Measurements from ENCODE around the gene C10orf120.

DNA sequence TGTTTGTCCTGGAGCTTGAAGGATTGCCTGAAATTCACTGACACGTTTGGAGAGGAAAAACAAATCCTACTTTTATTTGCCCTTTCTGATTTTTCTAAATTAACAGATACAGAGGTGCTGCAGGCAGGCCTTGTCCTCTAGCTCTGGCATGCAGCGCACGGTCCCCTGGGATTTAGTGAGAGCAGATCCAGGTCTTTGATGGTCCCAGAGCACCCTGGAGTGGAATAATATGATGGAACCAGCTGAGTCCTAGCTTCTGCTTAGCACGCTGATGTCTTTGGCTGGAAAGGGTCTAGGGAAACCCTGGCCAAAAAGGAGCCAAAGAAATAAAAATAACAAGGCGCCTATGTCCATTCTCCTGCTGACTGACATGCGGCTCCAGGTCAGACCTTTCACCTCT, 40.5 kb downstream of the C10orf120 start:
- TF ChIP-seq, protein P1, sequence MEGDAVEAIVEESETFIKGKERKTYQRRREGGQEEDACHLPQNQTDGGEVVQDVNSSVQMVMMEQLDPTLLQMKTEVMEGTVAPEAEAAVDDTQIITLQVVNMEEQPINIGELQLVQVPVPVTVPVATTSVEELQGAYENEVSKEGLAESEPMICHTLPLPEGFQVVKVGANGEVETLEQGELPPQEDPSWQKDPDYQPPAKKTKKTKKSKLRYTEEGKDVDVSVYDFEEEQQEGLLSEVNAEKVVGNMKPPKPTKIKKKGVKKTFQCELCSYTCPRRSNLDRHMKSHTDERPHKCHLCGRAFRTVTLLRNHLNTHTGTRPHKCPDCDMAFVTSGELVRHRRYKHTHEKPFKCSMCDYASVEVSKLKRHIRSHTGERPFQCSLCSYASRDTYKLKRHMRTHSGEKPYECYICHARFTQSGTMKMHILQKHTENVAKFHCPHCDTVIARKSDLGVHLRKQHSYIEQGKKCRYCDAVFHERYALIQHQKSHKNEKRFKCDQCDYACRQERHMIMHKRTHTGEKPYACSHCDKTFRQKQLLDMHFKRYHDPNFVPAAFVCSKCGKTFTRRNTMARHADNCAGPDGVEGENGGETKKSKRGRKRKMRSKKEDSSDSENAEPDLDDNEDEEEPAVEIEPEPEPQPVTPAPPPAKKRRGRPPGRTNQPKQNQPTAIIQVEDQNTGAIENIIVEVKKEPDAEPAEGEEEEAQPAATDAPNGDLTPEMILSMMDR (IDR thresholded peaks at IDR 0.05), result no peak
- TF ChIP-seq POLR2A (IDR thresholded peaks at IDR 0.05), result no peak

Data from uterus (tissue), 2 donors.